Testis (tissue), 3 donors: ENCODE measurements around the gene ITGA1. TPM values are rescaled to one million over a fixed set of nuclear protein-coding genes. Genes with fewer than 3 reads are reported as not detected.

Experiments used
- DNase-seq: peaks from one replicate; pipeline ENCODE4 v3.0.0-alpha.2; 2019
- H3K27ac ChIP-seq, 2 donors: fragments of 200-600 bp; sonication (generic); one replicate each; pipeline ENCODE4 v1.5.1; 2019
- H3K27me3 ChIP-seq: fragments of 200-600 bp; sonication (generic); one replicate; pipeline ENCODE4 v1.5.1; 2019
- H3K36me3 ChIP-seq: fragments of 200-600 bp; sonication (generic); one replicate; pipeline ENCODE4 v1.5.1; 2017; ENCODE audit warnings: low read depth; ENCODE audit errors: missing control alignments
- H3K4me1 ChIP-seq: fragments of 200-600 bp; sonication (generic); one replicate; pipeline ENCODE4 v1.5.1; 2019
- H3K4me3 ChIP-seq, 2 donors: fragments of 200-600 bp; sonication (generic); one replicate each; pipeline ENCODE4 v1.5.1; 2017 to 2019
- H3K9me3 ChIP-seq: fragments of 200-600 bp; sonication (generic); one replicate; pipeline ENCODE4 v1.5.1; 2017
- POLR2A ChIP-seq: fragments of 450-650 bp; IDR thresholded peaks from one replicate; pipeline ENCODE4 v1.6.1; 2017; ENCODE audit warnings: antibody characterized with exemption, mild to moderate bottlenecking, moderate library complexity
- WGBS, 2 donors: methylation state at CpG; one replicate each; pipeline ENCODE4 v1.1.5; 2018; 5-methylcytosine and 5-hydroxymethylcytosine counted together
- intact Hi-C: fragments of 100-400 bp; cut with DNase I; formaldehyde crosslinking; loops from one replicate; pipeline ENCODE4 v1.15.1; 2023; ENCODE audit warnings: low total_unique reads
- polyA plus RNA-seq: library from polyadenylated mRNA; stranded (reverse); fragments of 350-450 nt; fragmentation: Illumina TruSeq; extraction: RNeasy Lipid Tissue Mini Kit (QIAGEN cat#74804); gene quantifications from one replicate; pipeline ENCODE4 v1.2.3, GENCODE V29; 2014; ENCODE audit warnings: low read depth, low replicate concordance; ENCODE audit not compliant: insufficient read depth
- total RNA-seq, 2 donors: library from RNA; depleted of rRNA; stranded (reverse); fragments of >200 nt; gene quantifications; one replicate each; pipeline ENCODE4 v1.2.3, GENCODE V29; 2016
- TF ChIP-seq, protein P1 (sequence below), 3 experiments: fragments of 450-650 bp in 2 of 3; fragments of 200-600 bp in 1 of 3; sonication (generic) in 1 of 3; IDR thresholded peaks; one replicate each; pipeline ENCODE4 v1.5.1; 2016 to 2019; ENCODE audit warnings: antibody characterized with exemption in 3 of 3, mild to moderate bottlenecking in 2 of 3, moderate library complexity in 1 of 3

Gene ITGA1
- total and polyA plus RNA-seq, 3 donors from 2014 or later = 7.3 to 8.1 (median 7.5) TPM

GRCh38 chr5:52838326-52839015, 50.8 kb downstream of the ITGA1 start:
- no peak for DNase-seq
- no peaks in the 10 kb centered on the region for H3K36me3 ChIP-seq
- 94% methylated on average over 7 of the region's 7 CpGs for WGBS, 2 donors
- H3K27me3 ChIP-seq = no peaks in the 10 kb centered on the region
- no peak overlapping the region for H3K4me3 ChIP-seq
- no peaks in the 10 kb centered on the region for H3K9me3 ChIP-seq
- TF ChIP-seq, protein P1, sequence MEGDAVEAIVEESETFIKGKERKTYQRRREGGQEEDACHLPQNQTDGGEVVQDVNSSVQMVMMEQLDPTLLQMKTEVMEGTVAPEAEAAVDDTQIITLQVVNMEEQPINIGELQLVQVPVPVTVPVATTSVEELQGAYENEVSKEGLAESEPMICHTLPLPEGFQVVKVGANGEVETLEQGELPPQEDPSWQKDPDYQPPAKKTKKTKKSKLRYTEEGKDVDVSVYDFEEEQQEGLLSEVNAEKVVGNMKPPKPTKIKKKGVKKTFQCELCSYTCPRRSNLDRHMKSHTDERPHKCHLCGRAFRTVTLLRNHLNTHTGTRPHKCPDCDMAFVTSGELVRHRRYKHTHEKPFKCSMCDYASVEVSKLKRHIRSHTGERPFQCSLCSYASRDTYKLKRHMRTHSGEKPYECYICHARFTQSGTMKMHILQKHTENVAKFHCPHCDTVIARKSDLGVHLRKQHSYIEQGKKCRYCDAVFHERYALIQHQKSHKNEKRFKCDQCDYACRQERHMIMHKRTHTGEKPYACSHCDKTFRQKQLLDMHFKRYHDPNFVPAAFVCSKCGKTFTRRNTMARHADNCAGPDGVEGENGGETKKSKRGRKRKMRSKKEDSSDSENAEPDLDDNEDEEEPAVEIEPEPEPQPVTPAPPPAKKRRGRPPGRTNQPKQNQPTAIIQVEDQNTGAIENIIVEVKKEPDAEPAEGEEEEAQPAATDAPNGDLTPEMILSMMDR (IDR thresholded peaks at IDR 0.05) = no peak
- TF ChIP-seq POLR2A = no peak
- H3K27ac ChIP-seq = no peak overlapping the region
- intact Hi-C loops = no loop called here
- H3K4me1 ChIP-seq = no peaks in the 10 kb centered on the region

DNA sequence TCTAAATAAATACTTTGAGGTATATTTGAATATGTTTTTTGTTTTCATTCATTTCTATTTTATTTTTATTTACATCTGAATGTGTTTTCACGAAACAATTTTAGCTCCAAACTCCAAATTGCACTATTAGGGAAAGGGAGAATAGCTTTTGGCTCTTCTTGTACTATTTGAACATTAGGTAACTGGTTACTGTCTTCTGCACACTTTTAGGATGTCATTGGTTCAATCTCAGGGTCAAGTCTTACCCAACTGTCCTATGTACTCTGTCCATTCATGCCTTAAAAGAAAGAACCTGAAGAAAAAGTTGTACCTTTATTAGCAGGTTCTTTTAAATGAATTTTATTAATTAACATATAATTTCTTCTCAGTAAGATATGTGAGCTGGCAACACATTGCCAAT, 51.6 kb downstream of the ITGA1 start:
- no peak overlapping the region for H3K27ac ChIP-seq
- no peaks in the 10 kb centered on the region for H3K4me1 ChIP-seq
- intact Hi-C loops = no loop called here

DNA sequence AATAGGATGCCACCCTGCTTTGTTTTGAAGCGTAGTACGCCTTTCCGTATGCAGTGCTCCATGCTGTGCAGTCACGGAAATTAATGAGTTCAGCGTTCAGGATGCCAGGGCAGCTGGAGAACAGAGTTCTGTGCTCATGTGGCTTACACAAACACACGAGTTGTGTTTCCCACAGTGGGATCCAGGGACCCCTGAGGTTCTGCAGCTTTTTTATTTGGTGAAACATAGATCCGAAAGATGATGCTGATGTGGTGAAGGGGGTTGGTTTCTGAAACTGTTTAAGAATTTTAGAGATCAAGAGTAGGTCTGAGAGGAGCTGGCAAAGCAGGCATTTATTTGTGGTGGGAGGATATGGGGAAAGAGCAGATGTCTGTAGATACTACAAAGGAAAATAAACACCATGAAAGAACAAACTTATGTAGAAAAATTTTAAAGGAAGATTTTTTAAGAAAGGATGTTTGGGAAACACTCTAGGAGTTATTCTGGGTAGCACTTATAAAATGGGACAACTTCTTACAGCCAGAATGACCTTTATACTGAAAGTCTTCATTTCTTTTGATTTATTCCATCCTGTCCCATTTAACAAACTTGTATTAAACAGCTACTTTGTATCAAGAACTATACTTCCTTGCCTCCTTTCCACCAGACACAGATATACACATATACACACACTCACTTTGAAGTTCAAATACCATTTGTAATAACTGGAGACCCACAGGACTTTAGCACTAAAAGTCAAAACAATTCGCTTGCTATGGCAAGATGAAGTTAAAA, 52.7 kb downstream of the ITGA1 start:
- Histone ChIP-seq H3K4me1 (no peaks in the 10 kb centered on the region), H3K27ac (no peak overlapping the region), H3K27me3 (no peaks in the 10 kb centered on the region), H3K36me3 (no peaks in the 10 kb centered on the region), H3K9me3 (no peaks in the 10 kb centered on the region), H3K4me3 (no peak overlapping the region)
- WGBS, 2 donors = 63 to 67% methylated on average over 8 of the region's 8 CpGs
- intact Hi-C loops = no loop called here
- DNase-seq = no peak
- TF ChIP-seq POLR2A = no peak
- TF ChIP-seq, protein P1 (IDR thresholded peaks at IDR 0.05) = no peak

More for the DNA sequence above, 51.6 kb downstream of the ITGA1 start:
- Histone ChIP-seq H3K27me3 (no peaks in the 10 kb centered on the region), H3K36me3 (no peaks in the 10 kb centered on the region), H3K4me3 (no peak overlapping the region), H3K9me3 (no peaks in the 10 kb centered on the region)
- DNase-seq = no peak
- 68 to 98% methylated on average over 1 of the region's 1 CpG for WGBS, 2 donors
- no peak for TF ChIP-seq POLR2A
- TF ChIP-seq, protein P1 (IDR thresholded peaks at IDR 0.05) = no peak

- no peaks in the 10 kb centered on the region for H3K4me1 ChIP-seq
- TF ChIP-seq, protein P1 (IDR thresholded peaks at IDR 0.05) = no peak
- no peak for TF ChIP-seq POLR2A
- no peaks in the 10 kb centered on the region for H3K27me3 ChIP-seq
- DNase-seq = no peak
- no peak overlapping the region for H3K4me3 ChIP-seq
- intact Hi-C loops = no loop called here
- H3K36me3 ChIP-seq = no peaks in the 10 kb centered on the region
- H3K27ac ChIP-seq = no peak overlapping the region
- no peaks in the 10 kb centered on the region for H3K9me3 ChIP-seq
Observed at GRCh38 chr5:52841114-52841513, 53.4 kb downstream of the ITGA1 start.
